Stimulated activated CD4-positive, alpha-beta T cell treated with anti-CD3 and anti-CD28 coated beads, Interleukin-1b, Interleukin-23, amount 100 ng/mL, for 4 hours (primary cell): ENCODE data around the gene PLPP4.

Source experiments
- DNase-seq, 2 donors: peaks; one replicate each; pipeline ENCODE4 v3.0.0-alpha.2; 2020; ENCODE audit warnings: low read depth in 2 of 2

Gene PLPP4

DNA sequence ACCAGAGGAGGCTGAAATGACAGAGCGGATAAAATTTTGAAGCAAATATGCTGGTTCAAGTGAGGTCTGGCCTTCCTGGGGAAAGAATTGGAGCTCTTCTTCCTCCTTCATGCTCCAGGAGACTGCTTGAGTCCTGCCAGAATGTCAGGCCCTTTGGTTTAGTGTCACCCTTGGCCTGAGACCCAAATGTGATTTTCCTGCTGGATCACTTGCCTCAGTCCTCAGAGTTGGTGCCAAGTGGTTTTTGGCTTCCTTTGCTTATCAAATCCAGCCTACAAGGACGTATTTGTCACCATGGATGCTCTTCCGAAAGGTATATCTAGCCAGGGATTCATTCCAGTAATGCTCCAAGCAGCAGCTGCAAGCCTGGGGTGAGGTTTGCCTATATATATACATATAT, 118.4 kb downstream of the PLPP4 start:
- DNase-seq: no peak

DNA sequence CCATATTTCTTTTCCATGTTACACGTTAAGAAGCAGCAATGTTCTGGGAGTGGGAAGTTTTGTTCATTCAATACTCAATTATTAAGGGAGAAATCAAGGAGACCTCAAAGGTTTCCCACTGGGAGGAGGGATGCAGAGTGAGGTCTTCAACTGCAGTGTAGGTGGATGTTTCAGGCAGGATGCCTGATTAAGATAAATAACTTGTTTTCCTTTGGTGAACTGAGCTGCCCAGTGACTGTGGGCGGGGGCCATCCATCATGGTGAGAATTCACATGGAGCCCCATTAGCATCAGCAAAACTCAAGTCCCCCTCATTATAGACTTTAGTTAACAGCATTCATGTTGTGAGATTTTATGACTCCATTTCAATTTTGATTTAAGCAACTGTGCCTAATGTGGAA, 121.1 kb downstream of the PLPP4 start:
- DNase-seq: no peak

DNA sequence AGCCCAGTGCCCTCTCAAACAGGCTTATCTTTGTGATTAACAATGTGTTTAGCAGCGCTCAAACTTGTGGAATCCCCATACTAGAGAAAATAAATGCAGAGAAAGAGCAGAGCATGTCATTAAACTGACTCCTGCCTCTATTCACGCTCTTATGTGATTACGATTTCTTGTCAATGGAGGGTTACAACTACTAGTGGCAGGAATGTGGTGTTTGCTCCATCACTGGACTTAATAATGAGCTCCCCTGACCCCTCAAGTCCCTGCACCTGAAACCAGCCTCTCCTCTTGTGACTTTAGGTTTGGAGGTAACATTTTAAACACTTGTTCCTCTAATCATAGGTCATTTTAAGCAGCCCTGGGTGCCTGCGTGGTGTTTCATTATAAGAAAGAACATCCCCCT, 121.9 kb downstream of the PLPP4 start:
- DNase-seq: no peak

DNA sequence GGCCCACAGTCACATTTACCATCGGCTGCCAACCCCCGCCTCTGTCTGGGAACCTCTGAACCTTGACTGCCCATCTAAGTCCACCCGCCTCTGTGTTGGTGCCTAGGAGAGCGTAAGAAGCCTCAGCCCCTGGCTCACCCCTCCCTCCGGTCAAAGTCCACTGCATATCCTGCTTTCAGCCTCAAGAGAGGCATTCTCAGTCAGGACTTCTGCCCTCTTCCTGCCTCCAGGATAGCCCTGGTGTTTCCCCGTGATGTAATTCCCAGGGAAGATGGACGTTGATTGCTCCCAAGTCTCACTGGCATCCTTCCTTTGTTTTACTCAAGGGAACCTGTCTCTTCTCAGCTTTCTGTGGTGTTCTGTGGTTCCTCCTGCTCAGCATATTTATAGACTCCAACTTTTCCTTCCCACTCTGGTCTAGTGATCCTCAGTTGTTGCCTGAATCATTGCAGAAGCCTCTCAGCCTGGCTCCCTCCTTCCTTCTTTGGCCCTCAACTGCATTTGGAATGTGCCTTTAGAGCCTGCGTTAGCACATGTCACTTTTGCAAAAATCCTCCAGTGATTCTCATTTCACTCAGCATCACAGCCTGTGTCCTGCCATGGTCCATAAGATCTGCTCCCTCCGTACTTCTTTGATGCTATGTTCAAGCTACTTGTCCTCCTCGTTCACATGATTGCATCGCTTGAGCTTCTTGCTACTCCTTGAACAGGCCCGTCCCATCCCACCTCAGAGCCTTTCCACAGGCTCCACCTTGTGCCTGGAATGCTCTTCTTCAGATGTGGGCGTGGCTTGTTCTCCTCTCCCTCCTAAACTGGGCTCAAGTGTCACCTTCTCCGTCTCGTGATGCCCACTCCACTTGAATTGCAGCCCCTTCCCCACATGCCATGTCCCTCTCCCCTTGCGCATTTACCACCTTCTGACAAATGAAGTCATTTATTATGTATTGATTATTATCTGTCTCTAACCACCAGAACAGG, 124.2 kb downstream of the PLPP4 start:
- DNase-seq: no peak

DNA sequence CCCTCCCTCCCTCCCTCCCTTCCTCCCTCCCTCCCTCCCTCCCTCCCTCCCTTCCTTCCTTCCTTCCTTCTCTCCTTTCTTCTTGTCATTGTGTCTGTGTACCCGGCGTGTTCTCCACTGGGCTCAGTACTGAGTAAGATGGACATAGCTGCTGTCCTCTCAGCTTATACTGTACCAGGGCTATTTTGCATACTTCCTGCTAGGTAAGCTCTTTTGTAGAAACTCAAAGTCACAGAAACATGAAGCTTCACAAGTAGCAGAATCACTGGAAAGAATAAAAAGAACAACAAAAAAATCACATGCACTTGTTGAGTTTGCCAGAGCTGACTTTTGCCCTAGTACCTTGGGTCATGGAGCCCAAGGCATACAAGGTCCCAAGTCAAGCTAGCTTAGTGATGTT, 125.7 kb downstream of the PLPP4 start:
- DNase-seq: no peak

DNA sequence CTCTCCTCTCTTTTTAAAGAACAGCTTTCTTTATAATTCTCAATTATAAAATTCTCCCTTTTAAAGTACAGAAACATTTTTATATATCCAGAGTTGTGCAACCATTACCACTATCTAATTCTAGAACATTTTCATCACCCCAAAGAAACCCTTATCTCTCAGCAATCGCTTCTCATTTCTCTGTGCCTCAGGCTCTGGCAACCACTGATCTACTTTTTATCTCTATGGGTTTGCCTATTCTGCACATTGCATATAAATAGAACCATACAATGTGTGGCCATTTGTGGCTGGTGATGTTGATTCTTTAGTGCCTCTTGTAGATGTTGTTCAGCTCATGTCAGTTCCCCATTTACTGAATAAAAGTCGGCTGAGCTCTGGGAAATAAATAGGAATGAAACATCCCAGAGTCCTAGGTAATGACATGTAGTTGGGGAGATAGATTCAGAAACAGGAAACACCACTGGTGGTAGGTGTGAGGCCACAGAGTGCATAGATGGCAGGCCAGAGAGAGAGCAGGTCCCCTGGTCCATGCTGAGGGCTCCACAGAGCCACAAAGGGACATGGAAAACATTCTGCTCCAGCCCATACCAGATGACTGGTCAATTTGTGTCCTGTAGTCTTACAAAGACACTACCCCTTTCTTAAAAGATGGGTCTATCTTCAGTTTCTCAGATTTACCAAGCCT, 126.5 kb downstream of the PLPP4 start:
- DNase-seq: no peak

DNA sequence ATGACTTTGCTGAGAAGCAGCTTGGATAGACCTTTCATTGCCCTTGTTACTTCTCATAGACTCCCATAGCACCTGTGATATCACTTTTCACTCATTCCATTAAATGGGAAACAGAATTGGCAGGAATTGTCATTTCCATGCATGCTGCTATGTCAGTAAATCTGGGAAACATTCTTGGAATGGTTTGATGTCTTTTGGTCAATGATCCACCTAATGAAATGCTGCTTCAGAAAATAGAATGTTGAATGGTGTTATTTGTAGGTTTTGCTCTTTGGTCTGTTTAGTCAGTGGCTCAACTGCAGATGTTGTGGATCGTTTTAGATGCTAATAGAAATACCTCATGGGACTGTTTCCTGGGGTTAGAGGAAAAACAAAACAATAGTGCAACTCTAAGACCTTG, 127.8 kb downstream of the PLPP4 start:
- no peak for DNase-seq

DNA sequence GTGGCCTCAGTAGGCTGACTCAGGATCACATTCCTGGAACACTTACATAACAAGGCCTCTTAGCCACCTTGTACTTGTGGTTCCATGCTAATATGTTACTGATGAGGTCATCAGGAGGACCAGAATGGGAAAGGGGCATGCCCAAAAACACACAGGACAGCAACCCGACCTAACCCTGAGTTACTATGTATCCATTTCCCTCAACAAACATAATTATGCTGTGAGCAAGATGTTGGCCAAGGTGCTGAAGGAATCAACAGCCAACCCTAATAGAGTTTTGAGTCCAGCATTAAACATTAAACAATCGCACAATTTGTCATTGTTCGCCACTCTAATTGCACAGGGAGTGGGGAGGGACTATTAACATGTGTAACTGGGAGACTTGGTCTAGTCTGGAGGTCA, 129.4 kb downstream of the PLPP4 start:
- no peak for DNase-seq

DNA sequence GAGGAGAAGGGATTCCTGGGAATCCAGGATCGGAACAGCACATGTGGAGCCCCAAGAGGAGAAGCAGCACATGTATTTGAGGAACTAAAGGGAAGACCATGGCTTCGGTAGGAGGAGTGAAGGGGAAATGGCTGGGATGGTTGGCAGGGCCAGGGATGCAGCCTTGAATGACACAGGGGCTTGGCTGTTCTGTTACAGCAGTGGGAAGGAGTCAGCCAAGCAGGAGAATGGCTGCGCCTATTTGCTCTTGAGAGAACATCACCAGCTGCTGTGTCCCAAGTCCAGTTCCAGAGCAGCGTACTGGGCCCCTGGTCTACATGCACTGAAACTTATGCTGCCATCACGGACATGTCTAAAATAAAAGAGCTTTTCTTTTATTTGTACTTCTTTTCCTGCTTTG, 130.0 kb downstream of the PLPP4 start:
- no peak for DNase-seq

DNA sequence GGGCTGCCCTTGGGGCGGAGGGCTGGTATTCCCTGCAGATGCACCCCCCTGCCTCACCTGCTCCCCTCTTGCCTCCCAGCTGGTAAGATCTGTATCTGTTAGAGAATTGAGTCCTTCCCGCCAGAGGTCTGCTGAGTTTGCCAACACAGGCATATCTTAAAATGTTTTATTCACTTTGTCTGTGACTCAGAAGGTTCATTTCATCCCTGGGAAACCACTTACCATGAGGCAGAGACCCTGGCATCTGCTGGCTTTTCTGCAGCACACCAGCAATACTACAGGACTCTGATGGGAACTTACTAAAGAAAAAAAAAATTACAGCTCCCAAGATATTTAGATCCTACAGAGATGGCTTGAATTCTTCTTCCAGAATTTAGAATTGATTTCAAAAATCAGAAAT, 131.3 kb downstream of the PLPP4 start:
- no peak for DNase-seq

DNA sequence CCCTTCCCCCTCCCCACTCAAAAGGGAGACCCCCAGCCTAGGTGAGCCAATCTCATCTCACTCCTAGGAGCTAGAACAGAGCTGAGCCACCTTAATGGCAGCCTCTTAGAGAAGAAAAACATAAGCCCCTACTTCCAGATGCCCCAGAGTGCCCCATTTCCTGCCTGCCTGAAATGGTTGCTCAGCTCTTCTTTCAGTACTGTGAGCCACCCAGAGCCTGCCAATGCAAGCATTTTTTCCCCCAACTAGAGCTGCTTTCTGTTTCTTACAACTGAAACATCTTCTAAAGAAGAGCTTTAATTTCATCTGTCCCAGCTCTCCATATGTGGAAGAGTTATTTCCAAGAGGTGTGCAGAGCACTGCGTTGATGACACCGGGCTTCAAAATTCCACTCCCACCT, 136.7 kb downstream of the PLPP4 start:
- DNase-seq: no peak

DNA sequence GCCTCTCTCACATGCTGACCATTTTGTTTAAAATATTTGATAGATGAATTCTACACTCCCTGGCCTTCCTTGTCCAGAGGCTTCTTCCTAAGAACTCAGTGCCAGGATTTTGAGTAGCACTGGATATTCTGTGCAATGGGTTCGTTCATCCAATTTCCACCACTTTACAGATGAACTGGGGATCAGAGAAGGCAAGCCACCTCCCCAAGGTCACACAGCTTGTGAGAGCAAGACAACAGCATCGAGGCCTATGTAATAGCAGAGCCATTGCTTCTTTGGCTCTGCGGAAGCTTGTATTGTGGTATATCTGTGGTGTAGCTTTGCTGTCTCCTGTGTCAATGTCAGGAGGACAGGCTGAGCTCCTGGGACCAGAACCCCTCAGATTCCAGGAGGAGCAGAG, 140.9 kb downstream of the PLPP4 start:
- DNase-seq: no peak

DNA sequence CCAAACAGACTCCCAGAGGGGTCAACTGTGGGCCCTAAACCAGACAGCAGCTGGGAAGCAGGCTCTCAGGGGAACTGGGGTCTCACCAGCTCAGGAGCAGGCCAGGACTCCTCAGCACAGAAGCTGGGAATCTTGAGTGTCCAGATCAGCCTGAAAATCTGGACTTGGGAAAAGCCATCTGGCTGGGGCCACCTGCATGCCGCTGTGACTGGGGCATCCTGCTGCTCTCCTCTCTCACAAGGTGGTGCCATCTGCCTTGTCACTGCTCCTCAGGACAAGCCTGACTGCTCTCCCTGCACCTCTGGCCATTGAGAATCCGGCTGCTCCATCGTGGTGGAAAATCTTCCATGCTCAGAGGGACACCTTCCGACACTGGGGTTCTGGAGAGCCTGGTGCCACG, 141.4 kb downstream of the PLPP4 start:
- no peak for DNase-seq

DNA sequence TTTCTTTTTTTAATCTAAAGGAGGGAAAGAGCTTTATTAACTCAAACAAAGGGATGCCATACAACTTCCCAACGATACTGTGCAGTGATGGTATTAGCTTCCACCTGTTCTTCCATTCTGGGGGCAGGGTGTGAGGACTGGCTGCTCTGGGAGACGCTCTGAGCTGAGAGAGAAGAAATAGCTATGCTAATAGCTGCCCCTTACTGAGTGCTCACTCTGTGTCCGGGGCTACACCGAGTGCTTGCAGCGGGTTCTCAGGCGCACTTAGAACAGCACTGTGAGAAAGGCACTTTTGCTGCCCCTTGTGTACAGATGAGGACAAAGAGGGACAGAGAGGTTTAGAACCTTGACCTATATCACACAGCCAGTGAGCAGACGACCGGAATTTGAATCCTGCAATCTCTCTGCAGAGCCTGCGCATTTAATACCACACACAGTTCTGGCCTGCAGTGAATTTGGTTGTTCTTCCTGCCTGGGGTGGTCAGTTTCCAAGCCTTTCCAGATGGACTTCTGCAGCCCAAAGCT, 142.2 kb downstream of the PLPP4 start:
- no peak for DNase-seq

DNA sequence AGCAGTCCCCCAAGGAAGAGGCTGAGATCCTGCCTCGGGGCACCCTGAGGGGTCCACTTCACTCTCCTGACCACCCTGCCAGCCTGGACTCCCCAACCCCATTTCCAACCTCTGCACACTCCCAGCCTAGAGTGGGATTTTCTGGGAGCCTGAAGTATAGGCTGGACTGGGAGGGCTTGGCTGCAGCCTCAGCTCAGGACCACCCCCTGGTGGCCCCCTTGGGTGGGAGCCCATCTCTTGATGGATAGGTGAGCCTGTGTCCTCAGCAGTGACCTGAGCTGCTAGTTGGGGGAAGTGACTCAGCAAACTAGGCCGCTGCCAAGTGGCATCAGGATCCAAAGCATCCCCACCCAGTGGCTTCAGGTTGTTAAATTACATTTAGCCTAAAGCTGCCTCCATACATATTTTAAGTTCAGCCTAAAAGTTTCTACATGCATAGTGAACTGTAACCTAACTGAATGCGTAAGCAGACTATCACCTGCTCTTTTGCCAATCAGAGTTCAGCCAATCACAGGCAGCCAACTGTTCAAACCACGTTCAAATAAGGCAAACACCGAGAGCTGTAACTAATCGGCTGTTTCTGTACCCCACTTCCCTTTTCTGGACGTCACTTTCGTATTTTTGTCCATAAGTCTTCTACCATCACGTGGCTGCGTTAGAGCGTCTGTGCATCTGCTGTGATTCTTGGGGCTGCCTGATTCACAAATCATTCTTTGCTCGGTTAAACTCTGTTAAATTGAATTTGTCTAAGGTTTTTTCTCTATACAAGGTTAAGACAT, 144.0 kb downstream of the PLPP4 start:
- DNase-seq: no peak

DNA sequence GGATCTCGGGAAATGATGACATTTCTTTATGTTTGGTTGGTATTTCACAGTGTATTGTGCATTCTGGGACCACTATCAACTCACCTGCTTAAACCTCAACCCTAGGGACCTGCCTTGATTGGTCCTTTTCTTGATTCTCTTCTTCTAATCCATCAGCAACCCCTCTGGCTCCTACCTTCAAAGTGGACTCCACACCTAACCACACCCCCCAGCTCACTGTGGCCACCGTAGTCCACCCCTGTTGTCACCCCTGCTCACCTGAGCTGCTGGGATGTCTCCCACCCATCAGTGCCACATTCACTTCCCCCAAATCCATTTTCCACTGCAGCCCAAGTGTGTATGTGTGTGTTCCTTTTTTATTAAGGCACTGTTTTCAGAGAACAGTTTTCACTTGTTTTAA, 145.0 kb downstream of the PLPP4 start:
- no peak for DNase-seq

DNA sequence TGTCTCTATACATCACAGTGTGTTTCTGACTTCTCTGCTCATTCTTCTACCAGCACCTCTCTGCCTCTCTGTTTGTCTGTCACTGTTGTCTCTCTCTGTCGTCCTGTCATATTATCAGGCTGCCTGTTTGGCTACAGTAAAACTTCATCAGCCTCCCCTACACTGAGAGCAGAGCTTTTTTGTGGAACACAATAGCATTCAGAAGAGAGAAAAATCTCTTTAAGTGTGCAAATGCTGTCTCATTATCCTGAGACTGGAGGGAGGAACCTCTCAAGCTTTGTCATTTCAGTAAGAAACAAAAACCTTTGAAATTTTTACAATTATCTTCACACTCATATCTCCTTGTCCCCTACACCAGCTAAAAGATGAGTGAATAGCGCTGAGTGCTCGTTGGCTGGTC, 148.4 kb downstream of the PLPP4 start:
- DNase-seq: no peak

DNA sequence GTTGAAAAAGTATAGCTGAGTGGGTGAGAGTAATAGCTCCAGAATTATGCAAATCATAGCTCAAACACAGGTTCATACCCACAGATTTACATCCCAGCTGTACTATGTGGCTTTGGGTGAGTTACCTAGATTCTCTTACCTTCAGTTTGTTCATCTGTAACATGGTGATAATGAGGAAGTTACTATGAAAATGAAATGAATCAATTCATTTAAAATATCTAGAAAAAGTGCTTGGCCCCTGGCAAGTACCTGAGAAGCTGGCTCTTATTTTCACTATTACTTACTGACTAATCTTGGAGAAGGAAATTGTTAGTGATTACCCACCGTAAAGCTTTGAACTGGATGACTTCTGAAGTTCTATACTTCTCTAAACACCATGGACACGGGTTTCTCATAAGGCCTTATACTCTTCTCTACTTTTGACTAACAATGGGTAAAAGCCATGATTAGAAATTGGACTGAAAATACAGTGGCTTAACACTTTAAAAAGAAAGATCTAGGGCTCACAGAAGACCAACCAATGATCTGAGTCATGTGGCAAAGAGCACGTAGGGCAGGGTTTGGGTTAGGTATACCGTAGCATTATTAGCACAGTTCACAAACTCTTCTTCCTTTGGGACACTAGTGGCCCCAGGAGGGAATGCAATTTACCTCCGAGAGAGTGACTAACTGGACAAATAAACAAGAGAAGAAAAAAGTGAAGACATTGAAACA, 149.2 kb downstream of the PLPP4 start:
- DNase-seq: no peak

DNA sequence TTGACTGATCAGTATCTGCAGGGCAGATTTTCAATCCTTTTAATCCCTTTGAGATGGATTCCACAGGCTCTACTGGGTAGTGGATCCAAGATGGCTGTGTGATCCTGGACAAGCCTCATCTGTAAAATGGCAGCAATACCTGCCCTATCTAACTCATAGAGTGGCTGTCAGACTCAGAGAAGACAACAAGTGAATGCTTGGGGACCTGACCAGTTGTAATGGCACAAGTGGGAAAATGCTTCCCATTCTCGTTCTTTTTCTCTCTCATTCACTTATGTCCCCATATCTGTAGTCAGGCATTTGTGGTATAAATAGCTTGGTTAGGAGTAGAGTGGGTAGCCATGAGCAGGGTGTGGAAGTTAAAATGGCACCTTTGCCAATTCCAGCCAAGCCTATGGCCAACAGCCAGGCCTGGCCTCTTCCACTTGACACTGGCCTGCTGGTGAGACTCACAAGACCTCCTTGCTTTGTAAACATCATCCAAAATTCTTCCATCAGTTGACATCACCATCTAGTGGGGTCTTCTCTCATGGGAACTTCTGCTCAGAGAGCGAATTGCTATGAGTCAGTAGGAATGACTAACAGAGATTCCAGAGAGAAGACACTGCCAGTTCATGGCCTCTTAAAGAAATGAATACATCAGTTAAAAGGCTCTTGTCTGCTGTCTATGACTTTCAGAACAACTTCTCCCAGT, 150.1 kb downstream of the PLPP4 start:
- no peak for DNase-seq

DNA sequence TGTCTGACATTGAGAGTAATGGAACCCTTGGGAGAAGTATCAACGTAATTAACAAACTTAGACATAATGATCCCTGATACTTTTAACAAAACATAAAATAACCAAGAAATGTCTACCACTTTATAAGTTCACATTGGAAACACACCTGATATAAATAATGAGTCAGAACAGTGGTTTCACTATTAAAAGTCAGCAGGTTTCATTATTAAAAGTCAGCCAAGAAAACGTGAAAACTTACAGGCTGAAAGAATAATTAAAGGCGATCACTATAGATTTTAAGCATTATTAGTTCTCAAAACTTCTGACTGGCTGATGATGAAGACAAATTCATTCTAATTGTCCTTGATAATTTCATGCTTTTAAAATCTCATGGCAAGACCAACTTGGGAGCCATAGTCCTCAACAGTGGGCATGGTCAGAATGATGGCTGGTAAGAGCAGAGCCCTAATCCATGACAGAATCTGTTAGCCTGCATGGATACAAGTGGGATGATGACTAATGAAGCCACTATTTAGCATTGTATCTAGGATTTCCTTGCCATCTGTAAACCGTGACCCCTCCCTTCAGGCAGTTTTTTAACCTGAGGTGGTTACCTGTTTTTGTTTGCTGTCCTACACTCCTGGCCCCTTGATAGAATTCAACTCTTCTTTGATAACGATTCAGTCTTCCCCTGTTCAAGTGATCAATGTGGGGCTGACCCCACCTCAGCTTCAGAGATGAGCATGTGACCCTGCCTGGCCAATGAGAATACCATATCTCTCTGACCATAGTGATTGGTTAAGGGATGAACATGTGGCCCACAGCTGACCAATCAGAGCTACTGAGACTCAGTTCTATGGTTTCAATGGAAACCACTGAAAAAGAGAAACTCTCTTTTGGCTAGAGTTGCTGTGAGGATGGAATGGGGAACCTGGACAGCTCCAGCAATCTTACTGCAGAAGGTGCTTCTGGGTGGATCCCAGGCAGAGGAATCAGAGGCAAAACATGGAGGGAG, 151.0 kb downstream of the PLPP4 start:
- no peak for DNase-seq
